Immature natural killer cell (primary cell): ENCODE measurements around the gene AVPI1. TPM values are rescaled to one million over a fixed set of nuclear protein-coding genes. Genes with fewer than 3 reads are reported as not detected.

Source experiments
- DNase-seq, 3 donors: peaks; one replicate each; pipeline ENCODE4 v3.0.0; 2022; ENCODE audit warnings: mixed read lengths in 1 of 3
- H3K27ac Mint-ChIP-seq, 6 donors: one replicate each; pipeline ENCODE4 v1.8.0; 2020; ENCODE audit warnings: mixed read lengths in 6 of 6, mild to moderate bottlenecking in 5 of 6, inconsistent platforms in 4 of 6, moderate library complexity in 3 of 6
- H3K27me3 Mint-ChIP-seq, 3 donors: one replicate each; pipeline ENCODE4 v1.8.0; 2020 to 2021; ENCODE audit warnings: low read depth in 3 of 3, mild to moderate bottlenecking in 3 of 3, mixed read lengths in 3 of 3, moderate library complexity in 3 of 3, inconsistent platforms in 1 of 3
- H3K36me3 Mint-ChIP-seq, 3 donors: one replicate each; pipeline ENCODE4 v1.8.0; 2020; ENCODE audit warnings: mixed read lengths in 3 of 3, inconsistent platforms in 2 of 3, mild to moderate bottlenecking in 2 of 3
- H3K4me1 Mint-ChIP-seq, 2 donors: one replicate each; pipeline ENCODE4 v1.8.0; 2020; ENCODE audit warnings: inconsistent platforms in 2 of 2, mild to moderate bottlenecking in 2 of 2, mixed read lengths in 2 of 2, moderate library complexity in 1 of 2
- H3K4me3 Mint-ChIP-seq, 5 donors: one replicate each; pipeline ENCODE4 v1.8.0; 2020; ENCODE audit warnings: mild to moderate bottlenecking in 5 of 5, mixed read lengths in 5 of 5, inconsistent platforms in 3 of 5, moderate library complexity in 3 of 5
- H3K9me3 Mint-ChIP-seq, 6 donors: one replicate each; pipeline ENCODE4 v1.8.0; 2020; ENCODE audit warnings: mild to moderate bottlenecking in 6 of 6, mixed read lengths in 6 of 6, inconsistent platforms in 4 of 6, moderate library complexity in 3 of 6
- polyA plus RNA-seq, 3 donors: library from polyadenylated mRNA; unstranded; fragments of 300-500 nt; fragmentation: Illumina TruSeq; gene quantifications; one replicate each; pipeline ENCODE4 v1.2.3, GENCODE V29; 2021

Gene AVPI1
- polyA plus RNA-seq, 3 donors from 2014 or later, result 3.0 to 14.1 (median 4.4) TPM

DNA sequence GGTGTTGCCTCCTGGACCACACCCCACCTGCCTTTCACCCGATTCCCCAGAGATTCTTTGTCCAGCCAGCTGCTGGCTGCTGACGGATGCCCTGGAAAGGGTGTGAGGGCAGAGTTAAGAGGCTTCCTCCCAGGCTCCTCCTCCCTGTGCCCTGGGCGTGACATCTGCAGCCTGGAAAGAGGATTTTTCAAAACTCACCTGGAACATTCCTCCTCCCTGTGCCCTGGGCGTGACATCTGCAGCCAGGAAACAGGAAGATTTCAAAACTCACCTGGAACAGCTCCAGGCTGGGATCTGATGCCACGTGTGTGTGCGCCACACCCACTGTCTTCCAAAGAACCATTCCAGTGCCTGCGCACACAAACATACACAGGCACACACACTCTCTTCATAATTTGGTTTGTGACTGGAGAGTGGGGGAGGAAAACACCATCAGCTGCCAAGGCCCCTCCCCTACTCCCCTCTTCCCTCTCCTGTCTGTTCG, 31.7 kb upstream of the AVPI1 start:
- H3K4me3 Mint-ChIP-seq, result no peak overlapping the region
- H3K4me1 Mint-ChIP-seq, result peaks cover 5 to 7% of the 10 kb centered on the region in 2 donors
- H3K27me3 Mint-ChIP-seq, result peaks cover 2 to 10% (median 7%) of the 10 kb centered on the region in 3 donors
- peak overlapping the region in 1 of 6 donors; percentile 17 for H3K27ac Mint-ChIP-seq
- H3K9me3 Mint-ChIP-seq, result no peaks in the 10 kb centered on the region
- DNase-seq, result no peak
- no peaks in the 10 kb centered on the region for H3K36me3 Mint-ChIP-seq

DNA sequence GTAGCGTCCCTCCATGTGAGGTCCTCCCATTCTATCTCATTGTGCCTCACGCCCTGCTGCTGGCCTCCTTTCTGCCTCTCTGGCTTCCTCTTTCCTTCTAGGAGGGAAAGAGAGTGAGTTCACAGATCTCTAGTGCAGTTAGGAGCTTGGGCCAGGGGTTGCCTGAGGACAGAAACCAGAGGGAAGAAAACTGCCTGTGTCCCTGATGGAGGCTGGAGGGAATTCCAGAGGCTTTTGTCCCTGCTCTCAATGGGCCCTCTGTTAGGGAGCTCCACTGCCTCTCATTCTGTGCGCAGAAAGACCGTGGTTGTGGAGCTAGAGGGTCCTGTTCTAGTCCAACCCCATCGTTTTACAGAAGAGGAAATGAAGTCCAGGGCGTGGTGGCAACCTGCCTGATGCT, 31.1 kb upstream of the AVPI1 start:
- Mint-ChIP-seq H3K4me3 (no peak overlapping the region), H3K36me3 (no peaks in the 10 kb centered on the region), H3K9me3 (no peaks in the 10 kb centered on the region), H3K27me3 (peaks cover 2 to 10% (median 7%) of the 10 kb centered on the region in 3 donors), H3K27ac (no peak overlapping the region), H3K4me1 (peaks cover 5 to 8% of the 10 kb centered on the region in 2 donors)
- no peak for DNase-seq

DNA sequence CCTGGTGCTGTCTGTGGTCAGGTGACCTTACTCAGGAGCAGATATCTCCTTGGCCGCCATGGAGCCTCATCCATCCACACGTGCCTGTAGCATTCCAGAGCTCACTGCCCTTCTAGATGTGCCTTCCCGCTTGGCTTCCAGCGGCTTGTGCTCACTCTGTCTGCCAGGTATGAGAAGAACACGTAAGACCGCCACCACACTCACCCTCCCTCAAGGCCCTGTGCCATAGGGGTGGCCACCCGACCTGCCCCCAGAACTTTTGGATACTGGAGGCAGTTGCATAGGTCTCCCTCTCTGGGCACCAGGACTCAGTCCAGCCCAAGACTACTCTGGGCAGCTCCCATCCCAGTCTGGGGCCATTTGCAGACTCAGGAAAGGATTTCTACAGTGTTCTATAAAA, 30.6 kb upstream of the AVPI1 start:
- Mint-ChIP-seq H3K27ac (no peak overlapping the region), H3K27me3 (peaks cover 4 to 12% (median 11%) of the 10 kb centered on the region in 3 donors)

DNA sequence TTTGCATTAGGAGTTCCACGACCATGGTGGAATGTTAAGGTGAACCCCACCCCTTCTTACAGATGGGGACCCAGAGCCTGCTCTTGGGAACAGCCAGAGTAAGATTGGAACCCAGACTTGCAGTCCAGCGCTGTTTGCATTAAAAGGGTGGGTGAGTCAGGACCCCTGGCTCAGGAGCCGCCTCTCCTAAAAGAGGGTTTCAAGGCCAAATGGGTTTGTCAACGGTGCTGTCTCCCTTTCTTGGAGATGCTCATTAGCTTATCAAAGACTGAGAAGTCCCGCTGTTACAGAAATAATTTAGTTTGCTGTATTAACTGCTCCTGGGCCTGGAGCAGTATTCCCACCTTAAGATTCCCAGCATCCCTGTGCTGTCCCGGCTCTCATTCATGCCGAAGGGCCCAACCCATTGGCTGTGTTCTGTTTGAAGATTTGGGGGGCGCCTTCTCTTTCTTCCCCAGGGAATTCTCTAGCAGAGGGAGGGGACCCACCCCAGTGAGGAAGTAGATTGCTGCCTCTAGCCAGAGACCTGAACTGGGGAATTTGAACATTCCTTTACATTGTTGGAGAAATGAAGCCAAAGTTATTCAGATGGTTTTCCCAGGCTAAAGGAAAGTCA, 28.3 kb upstream of the AVPI1 start:
- DNase-seq, result no peak
- Mint-ChIP-seq H3K4me1 (peaks cover 12 to 16% of the 10 kb centered on the region in 2 donors), H3K36me3 (peaks cover 0 to 4% (median 0%) of the 10 kb centered on the region in 3 donors), H3K4me3 (peak overlapping the region; percentile 31 to 97 (median 68)), H3K27ac (no peak overlapping the region), H3K27me3 (peaks cover 5 to 17% (median 12%) of the 10 kb centered on the region in 3 donors), H3K9me3 (peaks cover 0 to 2% (median 0%) of the 10 kb centered on the region in 6 donors)

More for the DNA sequence above, 30.6 kb upstream of the AVPI1 start:
- Mint-ChIP-seq H3K36me3 (no peaks in the 10 kb centered on the region), H3K9me3 (peaks cover 0 to 2% (median 0%) of the 10 kb centered on the region in 6 donors), H3K4me1 (peaks cover 11 to 13% of the 10 kb centered on the region in 2 donors), H3K4me3 (no peak overlapping the region)
- no peak for DNase-seq

DNA sequence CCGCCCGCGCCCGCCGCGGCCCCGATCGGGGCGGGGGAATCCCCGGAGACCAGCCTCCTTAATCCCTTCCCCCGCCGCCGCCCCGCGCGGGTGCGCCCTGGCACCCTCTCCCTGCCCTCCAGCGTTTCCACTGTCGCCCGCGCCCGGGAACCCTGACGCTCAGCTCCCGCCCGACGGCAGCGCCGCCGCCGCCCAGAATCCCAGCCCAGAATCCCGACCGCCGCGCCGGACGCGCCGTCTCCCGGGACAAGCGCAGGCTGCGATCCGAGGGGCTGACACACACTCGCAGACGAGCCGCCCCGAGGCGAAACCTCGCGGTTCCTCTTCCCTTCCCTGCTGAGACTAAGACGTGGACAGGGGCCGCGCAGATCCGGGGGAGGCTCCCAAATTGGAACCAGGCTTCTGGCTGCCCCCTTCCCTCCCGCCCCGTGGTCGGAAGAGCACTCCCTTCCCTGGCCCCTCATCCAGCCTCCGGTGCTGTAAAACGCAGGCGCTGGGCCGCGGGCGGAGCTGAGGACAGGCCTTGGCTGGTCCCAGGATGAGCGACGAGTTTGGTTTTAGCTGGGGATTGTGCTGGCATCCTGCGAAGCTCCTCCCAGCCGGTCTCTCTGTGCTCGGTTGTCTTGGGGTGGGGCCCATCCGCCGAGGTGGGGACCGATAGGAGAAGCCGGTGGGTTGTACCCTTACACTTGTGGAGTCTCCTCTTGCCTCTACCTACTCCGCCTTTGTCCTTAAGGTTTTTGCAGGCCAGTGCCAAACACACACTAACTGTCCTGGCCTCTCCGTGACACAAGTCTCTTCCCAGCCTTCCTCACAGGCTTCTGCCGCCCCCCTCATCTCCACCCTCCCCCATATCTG, 27.6 kb upstream of the AVPI1 start:
- Mint-ChIP-seq H3K9me3 (peaks cover 0 to 2% (median 0%) of the 10 kb centered on the region in 6 donors), H3K36me3 (peaks cover 0 to 4% (median 0%) of the 10 kb centered on the region in 3 donors), H3K27ac (peak overlapping the region in 1 of 6 donors; percentile 71), H3K4me1 (peaks cover 12 to 16% of the 10 kb centered on the region in 2 donors), H3K4me3 (peak overlapping the region; percentile 31 to 99 (median 94)), H3K27me3 (peaks cover 5 to 17% (median 10%) of the 10 kb centered on the region in 3 donors)
- no peak for DNase-seq

DNA sequence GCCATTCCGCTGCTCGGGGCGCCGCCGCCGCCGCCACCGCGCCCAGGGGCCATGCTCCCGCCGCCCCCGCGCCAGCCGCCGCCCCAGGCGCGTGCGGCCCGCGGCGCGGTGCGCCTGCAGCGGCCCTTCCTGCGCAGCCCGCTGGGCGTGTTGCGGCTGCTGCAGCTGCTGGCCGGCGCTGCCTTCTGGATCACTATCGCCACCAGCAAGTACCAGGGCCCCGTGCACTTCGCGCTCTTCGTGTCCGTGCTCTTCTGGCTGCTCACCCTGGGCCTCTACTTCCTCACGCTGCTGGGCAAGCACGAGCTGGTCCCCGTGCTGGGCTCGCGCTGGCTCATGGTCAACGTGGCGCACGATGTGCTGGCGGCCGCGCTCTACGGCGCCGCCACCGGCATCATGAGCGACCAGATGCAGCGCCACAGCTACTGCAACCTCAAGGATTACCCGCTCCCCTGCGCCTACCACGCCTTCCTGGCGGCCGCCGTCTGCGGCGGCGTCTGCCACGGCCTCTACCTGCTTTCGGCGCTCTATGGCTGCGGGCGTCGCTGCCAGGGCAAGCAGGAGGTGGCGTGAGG, 26.9 kb upstream of the AVPI1 start:
- H3K4me1 Mint-ChIP-seq, result peaks cover 12 to 16% of the 10 kb centered on the region in 2 donors
- DNase-seq, result peak; percentile 53 to 60 (median 55)
- H3K36me3 Mint-ChIP-seq, result peaks cover 0 to 4% (median 0%) of the 10 kb centered on the region in 3 donors
- H3K9me3 Mint-ChIP-seq, result peaks cover 0 to 2% (median 0%) of the 10 kb centered on the region in 6 donors
- H3K27ac Mint-ChIP-seq, result peak overlapping the region in 5 of 6 donors; percentile 1 to 89 (median 81)
- H3K4me3 Mint-ChIP-seq, result peak overlapping the region; percentile 89 to 99 (median 97)
- peaks cover 5 to 17% (median 13%) of the 10 kb centered on the region in 3 donors for H3K27me3 Mint-ChIP-seq

DNA sequence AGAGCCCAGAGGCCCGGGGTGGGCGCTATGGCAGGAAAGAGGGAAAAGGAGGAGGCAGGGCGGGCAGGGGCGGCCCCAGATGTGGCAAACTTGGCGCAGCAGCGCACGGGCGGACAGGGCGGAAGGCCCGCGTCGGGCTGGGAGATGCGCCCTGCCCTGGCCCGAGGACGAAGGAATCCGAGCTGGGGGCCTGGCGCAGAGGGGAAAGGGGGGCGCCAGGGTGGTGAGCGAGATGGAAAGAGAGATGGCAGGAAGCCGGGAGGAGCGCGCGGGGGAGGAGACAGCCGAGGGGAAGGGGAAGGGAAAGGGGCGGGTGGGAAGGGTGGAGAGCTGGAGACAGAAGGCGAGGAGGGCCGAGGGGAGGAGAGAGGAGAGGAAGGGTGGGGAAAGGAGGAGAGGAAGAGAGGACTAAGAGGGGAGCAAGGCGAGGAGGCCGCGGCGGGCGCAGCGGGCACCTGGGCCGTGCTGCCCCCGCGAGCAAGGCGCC, 26.3 kb upstream of the AVPI1 start, which contains the start of gene MARVELD1:
Gene MARVELD1 (plus strand): TSS at position 392 of the 487 bp plus-strand sequence. CDS start 147 bp downstream, outside the sequence.
- no peak for DNase-seq
- H3K4me1 Mint-ChIP-seq, result peaks cover 12 to 16% of the 10 kb centered on the region in 2 donors
- peaks cover 0 to 4% (median 0%) of the 10 kb centered on the region in 3 donors for H3K36me3 Mint-ChIP-seq
- peaks cover 7 to 17% (median 15%) of the 10 kb centered on the region in 3 donors for H3K27me3 Mint-ChIP-seq
- H3K4me3 Mint-ChIP-seq, result peak within 1 kb of the TSS; percentile 89 to 99 (median 97)
- peaks cover 0 to 2% (median 0%) of the 10 kb centered on the region in 6 donors for H3K9me3 Mint-ChIP-seq
- H3K27ac Mint-ChIP-seq, result peak within 1 kb of the TSS in 5 of 6 donors; percentile 1 to 89 (median 81)

DNA sequence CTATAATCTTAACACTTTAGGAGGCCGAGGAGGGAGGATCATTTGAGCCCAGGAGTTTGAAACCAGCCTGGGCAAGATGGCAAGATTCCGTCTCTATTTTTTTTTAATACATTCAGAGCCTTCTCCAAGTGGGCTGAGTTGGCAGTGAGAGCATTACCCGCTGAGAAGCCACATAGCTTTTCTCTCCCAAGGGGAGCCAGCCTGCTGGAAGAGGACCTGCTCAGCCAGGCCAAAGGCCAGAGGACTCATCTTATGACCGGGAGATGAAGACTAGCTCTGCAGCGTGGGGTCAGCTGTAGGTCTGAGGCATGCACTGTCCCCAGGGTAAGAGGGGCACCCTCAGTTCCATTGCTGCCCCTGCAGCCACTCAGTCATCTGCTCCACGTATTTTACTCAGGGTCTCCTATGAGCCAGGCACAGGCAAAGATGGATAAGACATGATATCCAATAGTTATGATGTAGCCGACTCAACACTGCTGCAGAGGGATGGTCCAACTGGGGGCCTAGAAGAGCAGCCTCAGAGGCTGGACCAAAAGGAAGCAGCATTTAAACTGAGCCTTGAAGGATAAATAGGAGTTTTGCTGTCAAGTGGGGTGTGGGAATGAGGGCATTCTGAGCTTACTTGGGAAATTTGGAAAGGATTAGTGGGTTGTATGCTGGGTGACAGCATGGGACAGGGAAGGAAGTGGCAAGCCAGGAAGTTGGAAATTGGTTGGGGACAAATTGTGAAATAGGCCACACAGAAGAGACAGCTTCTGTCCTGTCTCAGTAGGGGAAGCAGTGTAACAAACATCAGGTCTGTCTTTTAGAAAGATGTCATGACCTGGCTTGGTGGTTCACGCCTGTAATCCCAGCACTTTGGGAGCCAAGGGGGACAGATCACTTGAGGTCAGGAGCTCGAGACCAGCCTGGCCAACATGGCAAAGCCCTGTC, 24.9 kb upstream of the AVPI1 start:
- Mint-ChIP-seq H3K4me1 (peaks cover 12 to 16% of the 10 kb centered on the region in 2 donors), H3K4me3 (peak overlapping the region; percentile 40 to 72 (median 48)), H3K27ac (peak overlapping the region in 1 of 6 donors; percentile 5), H3K9me3 (peaks cover 0 to 2% (median 0%) of the 10 kb centered on the region in 6 donors), H3K36me3 (peaks cover 0 to 4% (median 0%) of the 10 kb centered on the region in 3 donors), H3K27me3 (peaks cover 7 to 18% (median 15%) of the 10 kb centered on the region in 3 donors)
- DNase-seq, result no peak

DNA sequence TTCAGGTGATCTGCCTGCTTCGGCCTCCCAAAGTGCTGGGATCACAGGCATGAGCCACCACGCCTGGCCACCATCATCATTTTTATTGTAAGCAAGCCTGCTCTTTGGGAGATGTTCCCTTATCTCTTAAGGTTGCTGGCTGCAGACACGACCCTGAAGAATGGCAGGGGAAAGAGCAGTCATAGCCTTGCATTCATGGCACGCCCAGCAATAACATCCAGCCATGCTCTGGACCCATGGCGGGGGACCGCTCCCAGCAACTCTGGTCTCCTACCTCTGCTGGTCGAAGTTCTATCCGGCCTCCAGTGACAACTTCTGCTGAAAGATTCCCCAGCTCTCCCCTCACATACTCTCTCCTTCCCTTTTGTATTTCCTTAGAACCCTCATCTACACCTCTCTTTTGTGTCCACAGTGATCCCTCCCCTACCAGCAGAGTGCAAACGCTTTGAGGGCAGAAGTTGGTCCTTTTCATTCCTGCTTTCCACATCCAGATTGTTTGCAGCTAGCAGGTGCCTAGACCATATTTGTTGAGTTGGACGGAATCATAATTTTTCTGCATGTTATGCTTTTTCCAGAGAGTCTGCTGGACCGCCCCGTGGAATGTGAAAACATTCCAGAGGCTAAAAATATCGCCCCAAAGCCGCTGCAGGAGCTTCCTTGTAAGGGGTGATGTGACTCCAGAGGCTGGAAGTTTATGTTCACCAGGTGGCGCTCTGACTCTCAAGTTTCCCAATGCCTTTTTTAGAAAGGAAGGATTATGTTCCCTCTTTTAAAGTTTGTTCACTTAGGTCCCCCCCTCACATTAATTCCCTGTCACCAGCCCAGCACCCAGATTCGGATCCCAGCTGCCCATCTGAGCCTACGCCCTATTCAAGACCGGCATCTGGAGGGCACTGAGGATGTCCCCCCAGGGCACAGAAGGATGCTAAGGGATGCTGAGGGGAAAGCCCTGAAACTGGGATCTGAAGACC, 22.2 kb upstream of the AVPI1 start:
- peaks cover 0 to 4% (median 0%) of the 10 kb centered on the region in 3 donors for H3K36me3 Mint-ChIP-seq
- H3K27ac Mint-ChIP-seq, result peak overlapping the region in 1 of 6 donors; percentile 28
- peaks cover 0 to 2% (median 0%) of the 10 kb centered on the region in 6 donors for H3K9me3 Mint-ChIP-seq
- H3K4me1 Mint-ChIP-seq, result peaks cover 11 to 12% of the 10 kb centered on the region in 2 donors
- H3K27me3 Mint-ChIP-seq, result peaks cover 9 to 15% (median 15%) of the 10 kb centered on the region in 3 donors
- H3K4me3 Mint-ChIP-seq, result no peak overlapping the region
- peak; percentile 8 to 29 (median 17) for DNase-seq

DNA sequence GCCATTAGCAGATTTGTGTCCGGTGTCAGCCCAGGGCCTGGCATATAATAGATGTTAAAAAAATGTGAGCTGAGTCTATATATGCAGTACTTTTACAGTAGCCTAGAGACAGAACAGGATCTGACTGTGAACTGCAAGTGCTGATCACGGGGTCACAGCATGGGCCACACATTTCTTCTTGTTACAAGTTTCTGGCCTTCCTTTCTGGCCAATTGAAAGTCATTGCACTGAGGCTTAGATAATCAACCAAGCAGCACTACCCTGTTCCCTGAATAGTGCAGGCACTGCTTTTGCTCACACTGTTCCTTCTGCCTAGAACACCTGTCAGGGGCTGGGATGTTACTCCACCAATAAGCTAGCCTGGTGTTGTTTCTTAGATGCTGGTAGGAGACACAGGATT, 21.1 kb upstream of the AVPI1 start:
- H3K27me3 Mint-ChIP-seq, result peaks cover 6 to 14% (median 13%) of the 10 kb centered on the region in 3 donors
- H3K27ac Mint-ChIP-seq, result no peak overlapping the region
- H3K4me1 Mint-ChIP-seq, result peaks cover 6 to 7% of the 10 kb centered on the region in 2 donors
- H3K4me3 Mint-ChIP-seq, result no peak overlapping the region
- no peak for DNase-seq
- H3K9me3 Mint-ChIP-seq, result peaks cover 0 to 2% (median 0%) of the 10 kb centered on the region in 6 donors
- peaks cover 0 to 7% (median 0%) of the 10 kb centered on the region in 3 donors for H3K36me3 Mint-ChIP-seq

DNA sequence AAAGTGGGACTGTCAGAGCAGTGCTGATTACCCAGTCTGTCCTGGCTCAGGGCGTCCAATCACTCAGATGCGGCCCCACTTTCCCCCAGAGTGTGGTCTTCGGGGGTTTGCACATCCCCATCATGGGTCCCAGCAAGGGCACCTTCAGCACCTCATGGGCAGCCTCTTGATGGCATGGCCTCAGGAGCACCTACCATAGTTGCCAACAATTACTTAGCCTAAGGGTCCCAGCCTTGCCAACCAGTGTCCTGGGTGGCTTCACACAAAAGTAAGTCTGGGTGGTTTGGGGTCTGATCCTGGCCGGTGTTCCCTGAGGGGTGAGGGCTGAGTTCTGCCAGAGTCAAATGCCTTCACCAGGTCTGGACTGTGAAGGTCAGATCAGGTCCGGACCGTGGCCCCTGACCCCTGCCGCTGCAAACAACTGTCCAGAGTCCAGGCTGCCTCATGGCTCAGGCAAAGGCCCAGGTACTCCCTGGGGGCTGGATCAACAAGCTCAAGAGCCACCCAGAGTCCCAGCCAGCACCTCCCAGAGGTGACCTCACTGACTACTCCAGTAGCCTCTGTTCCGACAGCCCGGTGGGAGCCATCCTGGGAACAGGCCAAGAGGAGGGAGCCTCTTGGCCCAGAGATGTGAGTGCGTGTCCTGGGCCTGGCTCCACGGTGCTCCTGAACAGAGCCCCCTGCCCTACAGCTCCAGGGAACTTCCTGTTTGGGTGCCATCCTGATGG, 20.3 kb upstream of the AVPI1 start:
- Mint-ChIP-seq H3K36me3 (peaks cover 0 to 7% (median 0%) of the 10 kb centered on the region in 3 donors), H3K9me3 (no peaks in the 10 kb centered on the region), H3K4me3 (no peak overlapping the region), H3K27me3 (peaks cover 5 to 12% (median 8%) of the 10 kb centered on the region in 3 donors), H3K27ac (no peak overlapping the region), H3K4me1 (peaks cover 0 to 2% of the 10 kb centered on the region in 2 donors)
- DNase-seq, result no peak
